ENCODE measurements around the gene SP140L. TPM values are rescaled to one million over a fixed set of nuclear protein-coding genes. Genes with fewer than 3 reads are reported as not detected.
"Not testable (repeated sequence)": the region's sequence is repeated elsewhere in the genome, so short reads cannot be mapped to it uniquely, and the experiment has no call there.

SP140L gene
- polyA plus RNA-seq (2013, experiment 1 of 4): 6.8 TPM
- polyA plus RNA-seq (2013, experiment 2 of 4): 8.3 TPM
- polyA plus RNA-seq (2013, experiment 3 of 4): 4.5 TPM
- polyA plus RNA-seq (2013, experiment 4 of 4): 4.8 TPM

DNA sequence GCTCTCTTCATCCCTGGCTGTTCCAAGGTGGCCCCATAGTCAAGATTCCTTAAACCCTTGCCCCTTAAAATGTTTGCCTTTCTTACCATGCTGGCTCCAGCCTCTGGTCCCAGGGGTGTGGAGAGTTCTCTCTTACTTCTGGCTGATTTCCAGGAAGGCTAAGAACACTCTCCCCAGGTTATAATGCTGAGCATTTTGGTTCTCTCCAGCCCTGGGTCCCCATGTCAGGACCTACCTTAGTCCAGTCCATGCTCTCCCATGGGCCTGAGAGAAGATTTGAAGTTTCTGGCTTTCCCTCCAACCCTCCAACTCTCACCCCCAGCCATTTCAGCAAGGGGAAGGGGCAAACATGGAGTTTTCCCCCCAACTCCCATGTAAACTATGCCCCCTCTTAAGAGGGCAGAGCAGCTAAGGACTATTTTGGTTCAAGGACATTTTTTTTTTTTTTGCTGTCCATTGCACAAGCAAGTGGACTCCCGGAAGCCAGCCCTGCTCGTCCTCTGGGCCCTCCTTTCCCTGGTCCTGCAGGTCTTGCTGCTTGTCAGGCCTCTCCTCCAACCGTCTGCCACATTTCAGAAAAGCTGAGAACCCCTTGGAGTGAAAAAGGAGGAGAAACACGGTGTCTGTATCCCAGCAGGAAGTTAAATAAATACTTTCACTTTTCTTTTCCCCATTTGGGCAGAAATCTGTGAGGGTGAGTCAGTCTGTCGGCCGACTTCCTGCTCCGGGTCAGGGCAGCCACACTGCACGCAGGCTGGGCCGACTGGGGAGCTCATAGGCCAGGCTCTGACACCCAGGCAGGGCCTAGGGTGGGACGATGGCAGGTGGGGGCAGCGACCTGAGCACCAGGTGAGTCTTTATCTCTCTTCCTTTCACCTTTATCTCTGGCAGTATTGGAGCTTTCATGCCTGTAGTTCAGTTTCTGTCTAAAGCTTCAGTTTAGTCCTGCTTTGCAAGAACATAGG is at the start of gene SP140L:
Gene SP140L, plus strand, starts transcription at position 741 of the 965 bp plus-strand sequence. Its CDS starts 77 bp downstream, at position 818.
- Histone ChIP-seq H3K9me3 (ENCODE audit: control insufficient read depth, low read length) (no peaks in the 10 kb centered on the region), H3K27me3 (ENCODE audit: control insufficient read depth, insufficient read depth, low read length, poor library complexity, severe bottlenecking) (no peaks in the 10 kb centered on the region), H3K4me3 (ENCODE audit: insufficient read depth, low read depth, low read length) (no peak within 1 kb of the TSS), H3K27ac (ENCODE audit: insufficient read depth, low read depth, low read length, poor library complexity, severe bottlenecking) (no peak within 1 kb of the TSS), H3K4me1 (ENCODE audit: control insufficient read depth, insufficient read depth, low read length) (no peaks in the 10 kb centered on the region), H3K36me3 (ENCODE audit: control insufficient read depth, insufficient read depth, low read length) (no peaks in the 10 kb centered on the region)
- WGBS, 2 experiments: 73 to 75% methylated on average over 10 to 11 of the region's 11 CpGs

DNA sequence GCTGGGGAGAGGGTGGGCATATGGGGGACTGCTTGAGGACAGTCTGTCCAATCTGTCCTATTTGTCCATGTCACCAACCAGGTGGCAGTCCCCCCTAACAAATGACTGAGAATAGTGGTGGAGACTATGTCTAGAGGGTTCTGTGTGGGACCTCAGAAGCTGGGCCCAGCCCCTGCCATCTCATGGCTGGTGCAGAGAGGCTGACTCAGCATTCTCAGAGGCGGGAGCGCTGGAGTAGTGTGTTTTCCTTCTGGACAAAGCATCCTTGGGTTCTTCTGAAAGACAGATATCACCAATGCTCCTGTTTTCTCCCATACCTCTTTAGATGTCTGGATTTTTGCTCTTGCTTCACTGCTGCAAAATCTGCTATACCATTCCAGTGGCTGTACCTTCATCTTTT is 44.1 kb upstream of the SP140L start:
- H3K36me3 ChIP-seq (ENCODE audit: control insufficient read depth, insufficient read depth, low read length): no peaks in the 10 kb centered on the region
- no peak overlapping the region for H3K27ac ChIP-seq (ENCODE audit: insufficient read depth, low read depth, low read length, poor library complexity, severe bottlenecking)
- H3K4me3 ChIP-seq (ENCODE audit: insufficient read depth, low read depth, low read length): no peak overlapping the region
- H3K9me3 ChIP-seq (ENCODE audit: control insufficient read depth, low read length): no peaks in the 10 kb centered on the region
- no peaks in the 10 kb centered on the region for H3K27me3 ChIP-seq (ENCODE audit: control insufficient read depth, insufficient read depth, low read length, poor library complexity, severe bottlenecking)
- H3K4me1 ChIP-seq (ENCODE audit: control insufficient read depth, insufficient read depth, low read length): no peaks in the 10 kb centered on the region
- whole genome bisulfite sequencing, 2 experiments: 91 to 100% methylated on average over 2 of the region's 2 CpGs

DNA sequence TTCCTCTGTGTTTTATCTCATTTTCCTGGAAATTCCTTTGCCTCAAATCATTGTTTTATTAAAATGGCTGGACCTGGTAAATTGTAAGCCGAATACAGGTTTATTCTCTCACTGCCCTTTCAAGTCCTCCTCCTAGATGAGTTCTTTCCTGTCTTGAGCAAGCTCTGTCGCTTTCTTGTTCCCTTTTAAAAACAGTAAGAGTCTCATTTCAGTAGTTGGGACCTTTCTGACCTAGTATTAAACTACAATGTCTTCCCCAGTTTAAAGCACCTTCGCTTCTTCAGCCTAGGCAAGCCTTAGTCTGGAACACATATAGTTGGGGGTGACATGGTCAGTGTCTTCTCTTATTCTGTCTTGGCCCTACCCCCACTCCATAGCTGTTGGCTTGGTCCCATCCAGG is 40.9 kb upstream of the SP140L start:
- 91 to 92% methylated on average over 3 of the region's 3 CpGs for WGBS, 2 experiments
- no peaks in the 10 kb centered on the region for H3K9me3 ChIP-seq (ENCODE audit: control insufficient read depth, low read length)
- H3K27ac ChIP-seq (ENCODE audit: insufficient read depth, low read depth, low read length, poor library complexity, severe bottlenecking): no peak overlapping the region
- H3K4me1 ChIP-seq (ENCODE audit: control insufficient read depth, insufficient read depth, low read length): no peaks in the 10 kb centered on the region
- H3K27me3 ChIP-seq (ENCODE audit: control insufficient read depth, insufficient read depth, low read length, poor library complexity, severe bottlenecking): no peaks in the 10 kb centered on the region
- H3K4me3 ChIP-seq (ENCODE audit: insufficient read depth, low read depth, low read length): no peak overlapping the region
- H3K36me3 ChIP-seq (ENCODE audit: control insufficient read depth, insufficient read depth, low read length): no peaks in the 10 kb centered on the region

DNA sequence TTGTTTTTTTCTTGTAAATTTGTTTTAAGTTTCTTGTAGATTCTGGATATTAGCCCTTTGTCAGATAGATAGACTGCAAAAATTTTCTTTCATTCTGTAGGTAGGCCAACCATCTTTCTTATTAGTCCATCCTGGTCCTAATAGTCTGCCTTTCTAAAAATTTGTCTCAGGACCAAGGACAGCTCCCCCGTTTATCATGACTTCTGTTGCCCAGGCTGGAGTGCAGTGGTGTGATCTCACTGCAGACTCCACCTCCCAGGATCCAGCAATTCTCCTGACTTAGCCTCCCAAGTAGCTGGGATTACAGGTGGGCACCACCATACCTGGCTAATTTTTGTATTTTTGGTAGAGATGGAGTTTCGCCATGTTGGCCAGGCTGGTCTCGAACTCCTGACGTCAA is 37.7 kb upstream of the SP140L start:
- H3K27me3 ChIP-seq (ENCODE audit: control insufficient read depth, insufficient read depth, low read length, poor library complexity, severe bottlenecking); H3K36me3 ChIP-seq (ENCODE audit: control insufficient read depth, insufficient read depth, low read length); H3K27ac ChIP-seq (ENCODE audit: insufficient read depth, low read depth, low read length, poor library complexity, severe bottlenecking); H3K4me1 ChIP-seq (ENCODE audit: control insufficient read depth, insufficient read depth, low read length); H3K4me3 ChIP-seq (ENCODE audit: insufficient read depth, low read depth, low read length); H3K9me3 ChIP-seq (ENCODE audit: control insufficient read depth, low read length): not testable (repeated sequence)
- 89 to 90% methylated on average over 4 of the region's 4 CpGs for WGBS, 2 experiments

DNA sequence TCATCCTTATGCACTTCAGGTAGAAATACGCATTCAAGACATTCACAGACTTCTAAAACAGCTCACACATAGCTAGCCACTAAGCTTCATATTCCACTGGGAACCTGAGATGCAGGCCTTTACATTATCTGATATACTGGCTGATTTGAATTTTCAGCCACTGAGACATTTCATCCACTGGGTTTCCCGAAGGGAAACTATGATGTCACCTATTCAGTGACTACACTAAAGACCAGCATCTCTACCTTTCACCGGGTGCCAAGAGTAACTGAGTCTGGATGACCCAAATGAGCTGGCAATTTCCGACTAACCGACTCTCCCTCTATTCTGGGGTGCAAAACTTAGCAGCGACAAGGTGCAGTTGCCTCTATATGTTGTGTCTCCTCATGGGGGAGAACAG is 31.8 kb upstream of the SP140L start:
- no peaks in the 10 kb centered on the region for H3K27me3 ChIP-seq (ENCODE audit: control insufficient read depth, insufficient read depth, low read length, poor library complexity, severe bottlenecking)
- no peak overlapping the region for H3K4me3 ChIP-seq (ENCODE audit: insufficient read depth, low read depth, low read length)
- 95 to 96% methylated on average over 6 of the region's 6 CpGs for WGBS, 2 experiments
- H3K4me1 ChIP-seq (ENCODE audit: control insufficient read depth, insufficient read depth, low read length): no peaks in the 10 kb centered on the region
- H3K36me3 ChIP-seq (ENCODE audit: control insufficient read depth, insufficient read depth, low read length): no peaks in the 10 kb centered on the region
- H3K9me3 ChIP-seq (ENCODE audit: control insufficient read depth, low read length): no peaks in the 10 kb centered on the region
- no peak overlapping the region for H3K27ac ChIP-seq (ENCODE audit: insufficient read depth, low read depth, low read length, poor library complexity, severe bottlenecking)

DNA sequence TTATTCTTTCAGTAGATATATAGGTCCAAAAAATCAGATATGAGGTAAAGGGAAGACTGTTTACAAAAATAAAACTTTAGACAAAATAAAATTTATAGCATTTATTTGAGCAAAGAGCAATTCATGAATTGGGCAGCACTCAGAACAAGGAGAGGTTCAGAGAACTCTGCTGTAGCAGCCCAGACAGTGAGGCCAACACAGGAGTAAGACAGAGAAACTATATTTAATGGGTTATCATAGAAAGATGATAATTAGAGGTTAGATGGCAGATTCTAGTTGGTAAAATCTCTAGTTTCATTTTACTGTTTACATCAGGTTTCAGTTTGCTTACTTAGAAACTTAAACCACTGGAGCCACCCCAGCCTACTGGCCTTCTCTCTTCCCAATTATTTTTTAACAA is 30.1 kb upstream of the SP140L start:
- no peak overlapping the region for H3K27ac ChIP-seq (ENCODE audit: insufficient read depth, low read depth, low read length, poor library complexity, severe bottlenecking)
- H3K36me3 ChIP-seq (ENCODE audit: control insufficient read depth, insufficient read depth, low read length): no peaks in the 10 kb centered on the region
- no peaks in the 10 kb centered on the region for H3K4me1 ChIP-seq (ENCODE audit: control insufficient read depth, insufficient read depth, low read length)
- H3K27me3 ChIP-seq (ENCODE audit: control insufficient read depth, insufficient read depth, low read length, poor library complexity, severe bottlenecking): no peaks in the 10 kb centered on the region
- H3K4me3 ChIP-seq (ENCODE audit: insufficient read depth, low read depth, low read length): no peak overlapping the region
- no peaks in the 10 kb centered on the region for H3K9me3 ChIP-seq (ENCODE audit: control insufficient read depth, low read length)

DNA sequence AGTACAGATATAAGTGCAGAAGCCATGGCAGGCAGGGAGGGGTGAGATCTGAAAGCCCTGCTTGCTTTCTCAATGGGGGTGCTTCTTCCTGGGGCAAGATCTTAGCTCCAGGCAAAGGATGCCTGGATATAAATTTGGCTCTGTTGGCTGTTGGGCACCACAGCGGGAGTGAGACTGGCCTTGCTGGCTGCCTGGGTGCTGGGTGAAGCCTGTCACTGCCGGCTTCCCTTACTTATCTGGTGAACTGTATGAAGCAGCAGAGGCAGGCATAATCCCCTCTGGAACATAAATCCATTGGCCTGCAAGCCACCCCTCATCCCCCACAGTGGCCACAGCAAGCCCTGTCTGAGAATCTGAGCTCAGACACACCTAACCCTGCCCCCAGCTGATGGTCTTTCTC is 27.4 kb upstream of the SP140L start:
- Histone ChIP-seq H3K9me3 (ENCODE audit: control insufficient read depth, low read length) (no peaks in the 10 kb centered on the region), H3K27me3 (ENCODE audit: control insufficient read depth, insufficient read depth, low read length, poor library complexity, severe bottlenecking) (no peaks in the 10 kb centered on the region), H3K4me1 (ENCODE audit: control insufficient read depth, insufficient read depth, low read length) (no peaks in the 10 kb centered on the region), H3K4me3 (ENCODE audit: insufficient read depth, low read depth, low read length) (no peak overlapping the region), H3K27ac (ENCODE audit: insufficient read depth, low read depth, low read length, poor library complexity, severe bottlenecking) (no peak overlapping the region), H3K36me3 (ENCODE audit: control insufficient read depth, insufficient read depth, low read length) (no peaks in the 10 kb centered on the region)
- WGBS, 2 experiments: 90 to 94% methylated on average over 2 of the region's 2 CpGs

DNA sequence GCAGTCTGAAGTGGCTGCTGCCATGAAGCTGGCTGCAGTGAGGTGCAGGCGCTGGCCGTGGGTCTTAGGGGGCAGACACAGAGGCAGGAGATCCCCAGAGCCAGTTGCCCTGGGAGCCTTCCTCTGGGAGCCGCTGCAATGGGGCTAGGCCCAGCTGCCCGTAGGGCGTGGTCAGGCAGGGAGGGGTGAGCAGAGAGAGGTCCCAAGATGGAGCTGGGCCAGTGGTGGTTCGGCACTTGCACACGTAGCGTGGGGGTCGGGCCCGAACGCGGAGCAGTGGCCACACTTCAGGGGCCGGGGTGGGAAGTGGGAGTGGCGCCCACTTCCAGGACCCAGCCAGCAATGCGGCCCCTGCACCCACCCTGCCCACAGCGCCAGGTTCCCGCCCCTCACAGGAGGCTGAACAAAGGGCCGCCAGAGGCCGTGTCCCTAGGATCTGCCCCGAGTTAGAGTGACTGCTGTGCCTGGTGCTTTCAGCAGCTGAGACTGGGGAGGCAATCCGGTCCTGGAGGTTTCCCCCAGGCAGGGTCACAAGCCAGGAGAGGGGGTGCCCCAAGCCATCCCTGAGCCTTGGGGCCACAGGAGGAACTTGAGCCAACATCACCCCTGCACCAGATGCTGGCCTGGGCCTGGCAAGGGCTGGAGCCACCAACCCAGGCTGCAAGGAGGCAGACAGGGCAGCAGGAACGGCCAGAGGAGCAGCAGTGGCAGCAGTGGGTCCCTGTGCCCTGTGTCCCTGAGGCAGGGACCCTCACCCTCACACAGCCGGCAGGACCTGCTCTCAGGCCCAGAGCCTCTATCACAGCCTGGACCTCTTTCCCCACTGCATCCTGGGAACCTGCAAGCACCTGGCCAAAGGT is 21.3 kb upstream of the SP140L start:
- no peaks in the 10 kb centered on the region for H3K27me3 ChIP-seq (ENCODE audit: control insufficient read depth, insufficient read depth, low read length, poor library complexity, severe bottlenecking)
- no peak overlapping the region for H3K27ac ChIP-seq (ENCODE audit: insufficient read depth, low read depth, low read length, poor library complexity, severe bottlenecking)
- H3K9me3 ChIP-seq (ENCODE audit: control insufficient read depth, low read length): no peaks in the 10 kb centered on the region
- H3K4me1 ChIP-seq (ENCODE audit: control insufficient read depth, insufficient read depth, low read length): no peaks in the 10 kb centered on the region
- no peaks in the 10 kb centered on the region for H3K36me3 ChIP-seq (ENCODE audit: control insufficient read depth, insufficient read depth, low read length)
- WGBS, 2 experiments: 91 to 92% methylated on average over 23 of the region's 23 CpGs
- no peak overlapping the region for H3K4me3 ChIP-seq (ENCODE audit: insufficient read depth, low read depth, low read length)

DNA sequence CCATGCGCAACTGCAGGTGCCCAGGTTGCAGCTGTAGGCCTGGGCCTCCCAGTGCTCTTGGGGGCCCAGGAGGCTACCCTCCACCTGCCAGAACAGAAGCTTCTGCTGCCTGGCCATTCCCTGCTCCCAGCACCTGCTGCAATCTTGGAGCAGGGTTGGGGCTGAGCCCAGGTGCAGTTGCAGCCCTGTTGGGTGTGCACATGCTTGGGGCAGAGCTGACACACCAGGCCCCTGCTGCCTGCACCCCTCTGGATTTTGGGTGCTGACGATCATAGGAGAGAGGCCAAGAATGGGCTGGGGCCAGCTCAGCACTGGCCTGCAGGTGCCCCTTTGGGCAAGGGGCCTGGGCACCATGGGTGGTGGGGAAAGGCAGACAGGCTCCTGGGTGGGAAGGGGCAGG is 20.5 kb upstream of the SP140L start:
- WGBS, 2 experiments: 69 to 72% methylated on average over 2 of the region's 2 CpGs
- H3K9me3 ChIP-seq (ENCODE audit: control insufficient read depth, low read length): no peaks in the 10 kb centered on the region
- H3K36me3 ChIP-seq (ENCODE audit: control insufficient read depth, insufficient read depth, low read length): no peaks in the 10 kb centered on the region
- H3K27me3 ChIP-seq (ENCODE audit: control insufficient read depth, insufficient read depth, low read length, poor library complexity, severe bottlenecking): no peaks in the 10 kb centered on the region
- H3K4me3 ChIP-seq (ENCODE audit: insufficient read depth, low read depth, low read length): no peak overlapping the region
- no peak overlapping the region for H3K27ac ChIP-seq (ENCODE audit: insufficient read depth, low read depth, low read length, poor library complexity, severe bottlenecking)
- H3K4me1 ChIP-seq (ENCODE audit: control insufficient read depth, insufficient read depth, low read length): no peaks in the 10 kb centered on the region

DNA sequence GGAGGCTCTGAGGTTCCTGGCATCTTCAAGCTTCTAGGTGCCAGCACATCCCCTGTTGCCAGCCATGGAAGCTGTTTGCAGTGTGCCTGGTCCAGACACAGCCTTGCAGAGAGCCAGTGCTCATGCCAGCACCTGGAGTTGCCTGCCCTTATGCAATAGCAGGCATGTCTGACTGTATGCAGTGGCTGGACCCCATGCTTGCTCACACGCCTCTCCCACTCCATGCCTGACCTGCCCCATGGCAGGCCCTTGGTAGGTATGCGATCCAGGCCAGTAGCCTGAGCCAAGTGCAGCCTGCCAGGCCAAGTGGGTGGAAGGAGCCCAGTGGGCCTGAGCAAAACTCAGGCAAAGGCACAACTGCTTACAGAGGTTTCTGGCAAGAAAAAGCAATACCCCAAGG is 19.5 kb upstream of the SP140L start:
- Histone ChIP-seq H3K27ac (ENCODE audit: insufficient read depth, low read depth, low read length, poor library complexity, severe bottlenecking) (no peak overlapping the region), H3K36me3 (ENCODE audit: control insufficient read depth, insufficient read depth, low read length) (no peaks in the 10 kb centered on the region), H3K27me3 (ENCODE audit: control insufficient read depth, insufficient read depth, low read length, poor library complexity, severe bottlenecking) (no peaks in the 10 kb centered on the region), H3K4me1 (ENCODE audit: control insufficient read depth, insufficient read depth, low read length) (no peaks in the 10 kb centered on the region), H3K4me3 (ENCODE audit: insufficient read depth, low read depth, low read length) (no peak overlapping the region), H3K9me3 (ENCODE audit: control insufficient read depth, low read length) (no peaks in the 10 kb centered on the region)
- 91 to 92% methylated on average over 2 of the region's 2 CpGs for WGBS, 2 experiments
